Frontal cortex (tissue), 1 donor: ENCODE measurements around the gene TJP1. TPM values are rescaled to one million over a fixed set of nuclear protein-coding genes. Genes with fewer than 3 reads are reported as not detected.

Source experiments
- small RNA-seq: library from RNA; depleted of rRNA; stranded (forward); fragments of <200 nt; gene quantifications from one replicate; pipeline ENCODE3, GENCODE V24; 2014
- total RNA-seq: library from RNA; depleted of rRNA; stranded (reverse); fragments of >200 nt; gene quantifications from one replicate; pipeline ENCODE4 v1.2.3, GENCODE V29; 2014

The TJP1 gene
- total RNA-seq, 1 donor from 2014 or later = 40.8 TPM

Small RNAs within 50 kb of the gene (small RNA-seq; reads per million reads assigned to genes)
- not detected for gene HMGN2P5
